ENCODE results near the gene PHB1. TPM values are rescaled to one million over a fixed set of nuclear protein-coding genes. Genes with fewer than 3 reads are reported as not detected.
A peak's percentile ranks its signal among the peaks of the same experiment; 100 is the strongest.

Gene PHB1
- total and polyA plus RNA-seq, 2 experiments from 2014 or later, result 134 to 337 TPM

GRCh38 chr17:49444384-49444783 is 29.7 kb upstream of the PHB1 start:
- no peak overlapping the region for H3K27ac ChIP-seq

GRCh38 chr17:49443862-49444261 is 29.2 kb upstream of the PHB1 start:
- Histone ChIP-seq H3K36me3 (no peaks in the 10 kb centered on the region), H3K4me1 (ENCODE audit: low read depth) (peaks cover 17% of the 10 kb centered on the region), H3K9me3 (ENCODE audit: low read depth) (no peaks in the 10 kb centered on the region), H3K4me3 (no peak overlapping the region), H3K27me3 (no peaks in the 10 kb centered on the region), H3K27ac (no peak overlapping the region)
- no peak for TF ChIP-seq CTCF (IDR thresholded peaks at IDR 0.05; ENCODE audit: low read depth, low read length)
- peak in 1 of 2 donors; percentile 65 for DNase-seq (ENCODE audit: low read depth in 1 of 2, low spot score in 1 of 2)

More at GRCh38 chr17:49444384-49444783, 29.7 kb upstream of the PHB1 start:
- Histone ChIP-seq H3K9me3 (ENCODE audit: low read depth) (no peaks in the 10 kb centered on the region), H3K27me3 (no peaks in the 10 kb centered on the region), H3K4me1 (ENCODE audit: low read depth) (peaks cover 14% of the 10 kb centered on the region), H3K36me3 (no peaks in the 10 kb centered on the region), H3K4me3 (no peak overlapping the region)
- no peak for DNase-seq (ENCODE audit: low read depth in 1 of 2, low spot score in 1 of 2)
- TF ChIP-seq CTCF (IDR thresholded peaks at IDR 0.05; ENCODE audit: low read depth, low read length), result no peak

GRCh38 chr17:49442041-49442440 is 27.4 kb upstream of the PHB1 start:
- Histone ChIP-seq H3K36me3 (no peaks in the 10 kb centered on the region), H3K27me3 (no peaks in the 10 kb centered on the region), H3K27ac (no peak overlapping the region), H3K4me3 (no peak overlapping the region), H3K4me1 (ENCODE audit: low read depth) (peaks cover 10% of the 10 kb centered on the region), H3K9me3 (ENCODE audit: low read depth) (no peaks in the 10 kb centered on the region)
- DNase-seq (ENCODE audit: low read depth in 1 of 2, low spot score in 1 of 2), result no peak
- TF ChIP-seq CTCF (IDR thresholded peaks at IDR 0.05; ENCODE audit: low read depth, low read length), result no peak

GRCh38 chr17:49441578-49441977 is 26.9 kb upstream of the PHB1 start:
- DNase-seq (ENCODE audit: low read depth in 1 of 2, low spot score in 1 of 2), result no peak
- H3K36me3 ChIP-seq, result no peaks in the 10 kb centered on the region
- H3K27ac ChIP-seq, result no peak overlapping the region
- no peak overlapping the region for H3K4me3 ChIP-seq
- no peak for TF ChIP-seq CTCF (IDR thresholded peaks at IDR 0.05; ENCODE audit: low read depth, low read length)
- no peaks in the 10 kb centered on the region for H3K9me3 ChIP-seq (ENCODE audit: low read depth)
- H3K27me3 ChIP-seq, result no peaks in the 10 kb centered on the region
- peaks cover 10% of the 10 kb centered on the region for H3K4me1 ChIP-seq (ENCODE audit: low read depth)

- no peak for DNase-seq (ENCODE audit: low read depth in 1 of 2, low spot score in 1 of 2)
- H3K27ac ChIP-seq, result no peak overlapping the region
These were observed 25.9 kb upstream of the PHB1 start for GRCh38 chr17:49440581-49440980.

More at GRCh38 chr17:49440581-49440980, 25.9 kb upstream of the PHB1 start:
- Histone ChIP-seq H3K4me1 (ENCODE audit: low read depth) (peaks cover 10% of the 10 kb centered on the region), H3K4me3 (no peak overlapping the region), H3K9me3 (ENCODE audit: low read depth) (no peaks in the 10 kb centered on the region), H3K27me3 (no peaks in the 10 kb centered on the region), H3K36me3 (no peaks in the 10 kb centered on the region)
- TF ChIP-seq CTCF (IDR thresholded peaks at IDR 0.05; ENCODE audit: low read depth, low read length), result no peak
